Nephron progenitor cell (in vitro differentiated cells): Measurements from ENCODE around the gene VMP1.
"Not testable (repeated sequence)": the region's sequence is repeated elsewhere in the genome, so short reads cannot be mapped to it uniquely, and the experiment has no call there.

Experiments
- DNase-seq: peaks from one replicate; pipeline ENCODE4 v3.0.0; 2021
- H3K27ac Mint-ChIP-seq: 2 replicates; pipeline ENCODE4 v1.8.0; 2021; ENCODE audit warnings: mild to moderate bottlenecking, moderate library complexity, mixed read lengths
- H3K27me3 Mint-ChIP-seq: 2 replicates; pipeline ENCODE4 v1.8.0; 2021; ENCODE audit warnings: mild to moderate bottlenecking, low read depth, mixed read lengths; ENCODE audit not compliant: poor library complexity
- H3K36me3 Mint-ChIP-seq: 2 replicates; pipeline ENCODE4 v1.8.0; 2021; ENCODE audit warnings: low read depth, mixed read lengths
- H3K4me1 Mint-ChIP-seq: 2 replicates; pipeline ENCODE4 v1.8.0; 2021; ENCODE audit warnings: mixed read lengths
- H3K4me3 Mint-ChIP-seq: 2 replicates; pipeline ENCODE4 v1.8.0; 2021; ENCODE audit warnings: mild to moderate bottlenecking, moderate library complexity, mixed read lengths
- H3K9me3 Mint-ChIP-seq: 2 replicates; pipeline ENCODE4 v1.8.0; 2021; ENCODE audit warnings: mild to moderate bottlenecking, moderate library complexity, mixed read lengths
- CTCF ChIP-seq: fragments of 200-600 bp; sonication (generic); IDR thresholded peaks from 2 replicates; pipeline ENCODE4 v1.5.0; 2021; ENCODE audit warnings: antibody characterized with exemption

The VMP1 gene

GRCh38 chr17:59869941-59870218 lies 162.4 kb downstream of the VMP1 start:
- no peaks in the 10 kb centered on the region for H3K9me3 Mint-ChIP-seq
- no peak for DNase-seq
- H3K36me3 Mint-ChIP-seq = peaks cover 46% of the 10 kb centered on the region
- H3K27ac Mint-ChIP-seq = no peak overlapping the region
- no peaks in the 10 kb centered on the region for H3K4me1 Mint-ChIP-seq
- TF ChIP-seq CTCF = no peak
- no peak overlapping the region for H3K4me3 Mint-ChIP-seq
- peaks cover 3% of the 10 kb centered on the region for H3K27me3 Mint-ChIP-seq

- Mint-ChIP-seq H3K9me3 (no peaks in the 10 kb centered on the region), H3K27me3 (peaks cover 3% of the 10 kb centered on the region), H3K4me3 (no peak overlapping the region), H3K27ac (peak overlapping the region; percentile 64), H3K36me3 (peaks cover 42% of the 10 kb centered on the region), H3K4me1 (no peaks in the 10 kb centered on the region)
- no peak for DNase-seq
- TF ChIP-seq CTCF = no peak
Measured at GRCh38 chr17:59870482-59870881, 163.0 kb downstream of the VMP1 start.

- peaks cover 49% of the 10 kb centered on the region for H3K36me3 Mint-ChIP-seq
- H3K4me3 Mint-ChIP-seq = no peak overlapping the region
- H3K9me3 Mint-ChIP-seq = no peaks in the 10 kb centered on the region
- no peaks in the 10 kb centered on the region for H3K4me1 Mint-ChIP-seq
- no peaks in the 10 kb centered on the region for H3K27me3 Mint-ChIP-seq
- DNase-seq = no peak
- H3K27ac Mint-ChIP-seq = no peak overlapping the region
- TF ChIP-seq CTCF = no peak
Measured at GRCh38 chr17:59872351-59872750, 164.9 kb downstream of the VMP1 start.

- DNase-seq, H3K27me3 Mint-ChIP-seq, H3K4me1 Mint-ChIP-seq, H3K9me3 Mint-ChIP-seq, H3K27ac Mint-ChIP-seq, H3K4me3 Mint-ChIP-seq: not testable (repeated sequence)
- H3K36me3 Mint-ChIP-seq = peaks cover 54% of the 10 kb centered on the region
Measured at GRCh38 chr17:59873414-59873813, 166.0 kb downstream of the VMP1 start.

GRCh38 chr17:59874376-59874775 lies 166.9 kb downstream of the VMP1 start:
- H3K9me3 Mint-ChIP-seq = no peaks in the 10 kb centered on the region
- no peaks in the 10 kb centered on the region for H3K4me1 Mint-ChIP-seq
- H3K4me3 Mint-ChIP-seq = no peak overlapping the region
- H3K27ac Mint-ChIP-seq = no peak overlapping the region
- TF ChIP-seq CTCF = no peak
- no peak for DNase-seq
- peaks cover 46% of the 10 kb centered on the region for H3K36me3 Mint-ChIP-seq
- H3K27me3 Mint-ChIP-seq = no peaks in the 10 kb centered on the region

GRCh38 chr17:59876107-59876506 lies 168.7 kb downstream of the VMP1 start:
- Mint-ChIP-seq H3K4me3 (no peak overlapping the region), H3K27me3 (no peaks in the 10 kb centered on the region), H3K36me3 (peaks cover 42% of the 10 kb centered on the region), H3K27ac (peak overlapping the region; percentile 25), H3K9me3 (no peaks in the 10 kb centered on the region), H3K4me1 (no peaks in the 10 kb centered on the region)
- no peak for DNase-seq
- no peak for TF ChIP-seq CTCF

- H3K27ac Mint-ChIP-seq = peak overlapping the region; percentile 40
- DNase-seq = no peak
- H3K36me3 Mint-ChIP-seq = peaks cover 40% of the 10 kb centered on the region
- H3K27me3 Mint-ChIP-seq = no peaks in the 10 kb centered on the region
- TF ChIP-seq CTCF = no peak
- no peaks in the 10 kb centered on the region for H3K4me1 Mint-ChIP-seq
- no peak overlapping the region for H3K4me3 Mint-ChIP-seq
- no peaks in the 10 kb centered on the region for H3K9me3 Mint-ChIP-seq
Measured at GRCh38 chr17:59877965-59878364, 170.5 kb downstream of the VMP1 start.
